ENCODE results near the gene GCFC2. TPM values are rescaled to one million over a fixed set of nuclear protein-coding genes. Genes with fewer than 3 reads are reported as not detected.
"Not testable (repeated sequence)": the region's sequence is repeated elsewhere in the genome, so short reads cannot be mapped to it uniquely, and the experiment has no call there.

The GCFC2 gene
- polyA plus RNA-seq, 4 donors: 8.9 to 26.0 (median 10.5) TPM

- FAIRE-seq (no peak), DNase-seq (no peak)
- H3K27me3 ChIP-seq (ENCODE audit: control insufficient read depth in 3 of 3, insufficient read depth in 3 of 3, low read length in 3 of 3): no peaks in the 10 kb centered on the region
- no peak overlapping the region for H3K4me3 ChIP-seq (ENCODE audit: low read depth in 1 of 3, low read length in 3 of 3)
- no peaks in the 10 kb centered on the region for H3K9me3 ChIP-seq (ENCODE audit: control insufficient read depth in 2 of 2, insufficient read depth in 1 of 2, low read depth in 1 of 2, low read length in 1 of 2)
- 93 to 96% (median 95%) methylated on average over 3 of the region's 3 CpGs for WGBS, 3 donors
- no peak overlapping the region for H3K27ac ChIP-seq (ENCODE audit: low read depth in 1 of 3, low read length in 2 of 3)
- H3K4me1 ChIP-seq (ENCODE audit: control insufficient read depth in 3 of 3, insufficient read depth in 2 of 3, low read depth in 1 of 3, low read length in 2 of 3): no peaks in the 10 kb centered on the region
- H3K36me3 ChIP-seq (ENCODE audit: control insufficient read depth in 3 of 3, insufficient read depth in 2 of 3, low read depth in 1 of 3, low read length in 3 of 3): peaks cover 0 to 7% (median 6%) of the 10 kb centered on the region in 3 donors
These were observed 34.8 kb downstream of the GCFC2 start for GRCh38 chr2:75675908-75676307.

GRCh38 chr2:75675423-75675822, 35.3 kb downstream of the GCFC2 start:
- WGBS, 3 donors: 93 to 97% (median 93%) methylated on average over 4 of the region's 4 CpGs
- not testable (repeated sequence) for H3K36me3 ChIP-seq (ENCODE audit: control insufficient read depth in 3 of 3, insufficient read depth in 2 of 3, low read depth in 1 of 3, low read length in 3 of 3); H3K27ac ChIP-seq (ENCODE audit: low read depth in 1 of 3, low read length in 2 of 3); DNase-seq; H3K9me3 ChIP-seq (ENCODE audit: control insufficient read depth in 2 of 2, insufficient read depth in 1 of 2, low read depth in 1 of 2, low read length in 1 of 2); H3K4me1 ChIP-seq (ENCODE audit: control insufficient read depth in 3 of 3, insufficient read depth in 2 of 3, low read depth in 1 of 3, low read length in 2 of 3); FAIRE-seq; H3K27me3 ChIP-seq (ENCODE audit: control insufficient read depth in 3 of 3, insufficient read depth in 3 of 3, low read length in 3 of 3); H3K4me3 ChIP-seq (ENCODE audit: low read depth in 1 of 3, low read length in 3 of 3)

GRCh38 chr2:75667884-75668283, 42.8 kb downstream of the GCFC2 start:
- Histone ChIP-seq H3K9me3 (ENCODE audit: control insufficient read depth in 2 of 2, insufficient read depth in 1 of 2, low read depth in 1 of 2, low read length in 1 of 2) (no peaks in the 10 kb centered on the region), H3K4me1 (ENCODE audit: control insufficient read depth in 3 of 3, insufficient read depth in 2 of 3, low read depth in 1 of 3, low read length in 2 of 3) (no peaks in the 10 kb centered on the region), H3K27ac (ENCODE audit: low read depth in 1 of 3, low read length in 2 of 3) (no peak overlapping the region), H3K27me3 (ENCODE audit: control insufficient read depth in 3 of 3, insufficient read depth in 3 of 3, low read length in 3 of 3) (no peaks in the 10 kb centered on the region), H3K4me3 (ENCODE audit: low read depth in 1 of 3, low read length in 3 of 3) (no peak overlapping the region), H3K36me3 (ENCODE audit: control insufficient read depth in 3 of 3, insufficient read depth in 2 of 3, low read depth in 1 of 3, low read length in 3 of 3) (peaks cover 4 to 12% (median 10%) of the 10 kb centered on the region in 3 donors)
- DNase-seq (no peak), FAIRE-seq (no peak)
- WGBS, 3 donors: 85 to 94% (median 91%) methylated on average over 2 of the region's 2 CpGs

DNA sequence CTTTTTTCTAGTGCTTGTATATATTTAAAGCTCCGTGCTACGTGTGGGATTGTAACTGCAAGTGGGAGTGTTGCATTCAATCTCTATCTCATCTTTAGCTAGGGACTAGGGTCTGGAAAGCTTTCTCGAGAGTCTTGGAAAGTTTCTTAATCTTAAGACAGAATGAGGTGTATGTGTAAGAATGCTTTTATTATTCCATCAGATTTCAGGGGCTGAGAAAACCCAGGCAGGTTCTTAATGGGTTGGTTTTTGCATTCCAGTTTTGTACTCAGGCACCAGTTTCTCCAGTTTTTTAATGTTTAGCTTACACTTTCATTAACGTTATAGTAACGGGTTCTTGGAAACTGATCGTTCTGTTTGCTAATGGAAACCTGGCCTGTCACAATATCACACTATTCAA, 43.8 kb downstream of the GCFC2 start:
- no peak for FAIRE-seq
- WGBS, 3 donors: 86 to 92% (median 89%) methylated on average over 6 of the region's 6 CpGs
- peaks cover 4 to 11% (median 7%) of the 10 kb centered on the region in 3 donors for H3K36me3 ChIP-seq (ENCODE audit: control insufficient read depth in 3 of 3, insufficient read depth in 2 of 3, low read depth in 1 of 3, low read length in 3 of 3)

DNA sequence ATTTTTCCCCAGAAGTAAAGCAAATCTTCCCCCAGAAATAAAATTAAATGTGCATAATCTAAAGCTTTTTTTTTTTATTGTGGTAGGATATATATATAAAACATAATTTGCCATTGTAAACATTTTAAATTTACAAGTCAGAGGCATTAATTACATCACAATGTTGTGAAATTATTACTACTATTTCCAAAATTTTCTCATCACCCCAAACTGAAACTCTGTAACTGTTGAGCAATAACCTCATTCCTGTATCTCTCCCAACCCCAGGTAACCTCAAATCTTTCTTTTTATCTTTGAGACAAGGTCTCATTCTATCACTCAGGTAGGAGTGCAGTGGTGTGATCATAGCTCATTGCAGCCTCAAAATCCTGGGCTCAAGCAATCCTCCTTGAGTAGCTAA, 52.9 kb downstream of the GCFC2 start:
- no peak overlapping the region for H3K27ac ChIP-seq (ENCODE audit: low read depth in 1 of 3, low read length in 2 of 3)
- FAIRE-seq (no peak), DNase-seq (no peak)
- no peaks in the 10 kb centered on the region for H3K9me3 ChIP-seq (ENCODE audit: control insufficient read depth in 2 of 2, insufficient read depth in 1 of 2, low read depth in 1 of 2, low read length in 1 of 2)
- H3K4me3 ChIP-seq (ENCODE audit: low read depth in 1 of 3, low read length in 3 of 3): no peak overlapping the region
- H3K27me3 ChIP-seq (ENCODE audit: control insufficient read depth in 3 of 3, insufficient read depth in 3 of 3, low read length in 3 of 3): no peaks in the 10 kb centered on the region
- peaks cover 7 to 12% (median 11%) of the 10 kb centered on the region in 3 donors for H3K36me3 ChIP-seq (ENCODE audit: control insufficient read depth in 3 of 3, insufficient read depth in 2 of 3, low read depth in 1 of 3, low read length in 3 of 3)
- H3K4me1 ChIP-seq (ENCODE audit: control insufficient read depth in 3 of 3, insufficient read depth in 2 of 3, low read depth in 1 of 3, low read length in 2 of 3): no peaks in the 10 kb centered on the region

More for the DNA sequence above, 43.8 kb downstream of the GCFC2 start:
- no peaks in the 10 kb centered on the region for H3K27me3 ChIP-seq (ENCODE audit: control insufficient read depth in 3 of 3, insufficient read depth in 3 of 3, low read length in 3 of 3)
- no peaks in the 10 kb centered on the region for H3K4me1 ChIP-seq (ENCODE audit: control insufficient read depth in 3 of 3, insufficient read depth in 2 of 3, low read depth in 1 of 3, low read length in 2 of 3)
- no peak for DNase-seq
- no peak overlapping the region for H3K4me3 ChIP-seq (ENCODE audit: low read depth in 1 of 3, low read length in 3 of 3)
- no peak overlapping the region for H3K27ac ChIP-seq (ENCODE audit: low read depth in 1 of 3, low read length in 2 of 3)
- no peaks in the 10 kb centered on the region for H3K9me3 ChIP-seq (ENCODE audit: control insufficient read depth in 2 of 2, insufficient read depth in 1 of 2, low read depth in 1 of 2, low read length in 1 of 2)

DNA sequence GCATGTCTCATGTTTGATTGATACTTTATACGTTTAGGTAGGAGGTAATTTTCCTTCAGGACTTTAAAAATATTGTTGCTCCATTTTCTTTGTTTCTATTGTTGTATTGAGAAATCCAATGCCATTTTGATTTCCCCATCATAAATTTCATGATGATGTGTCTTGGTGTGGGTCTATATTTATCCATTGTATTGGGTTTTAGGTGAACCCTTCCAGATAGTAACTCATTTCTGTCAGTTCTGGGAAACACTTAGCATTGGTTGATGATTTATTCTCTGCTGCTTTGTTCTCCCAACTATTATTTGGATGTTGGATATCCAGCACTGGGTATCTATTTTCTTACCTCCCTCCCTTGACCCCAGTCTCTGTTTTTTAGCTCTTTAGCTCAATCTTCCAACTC, 54.2 kb downstream of the GCFC2 start:
- no peak for DNase-seq
- Histone ChIP-seq H3K27ac (ENCODE audit: low read depth in 1 of 3, low read length in 2 of 3) (no peak overlapping the region), H3K4me3 (ENCODE audit: low read depth in 1 of 3, low read length in 3 of 3) (no peak overlapping the region), H3K27me3 (ENCODE audit: control insufficient read depth in 3 of 3, insufficient read depth in 3 of 3, low read length in 3 of 3) (no peaks in the 10 kb centered on the region), H3K36me3 (ENCODE audit: control insufficient read depth in 3 of 3, insufficient read depth in 2 of 3, low read depth in 1 of 3, low read length in 3 of 3) (peaks cover 6 to 15% (median 14%) of the 10 kb centered on the region in 3 donors), H3K9me3 (ENCODE audit: control insufficient read depth in 2 of 2, insufficient read depth in 1 of 2, low read depth in 1 of 2, low read length in 1 of 2) (no peaks in the 10 kb centered on the region), H3K4me1 (ENCODE audit: control insufficient read depth in 3 of 3, insufficient read depth in 2 of 3, low read depth in 1 of 3, low read length in 2 of 3) (no peaks in the 10 kb centered on the region)
- no peak for FAIRE-seq
- 96 to 100% (median 97%) methylated on average over 1 of the region's 1 CpG for WGBS, 3 donors

GRCh38 chr2:75655861-75656260, 54.9 kb downstream of the GCFC2 start:
- no peaks in the 10 kb centered on the region for H3K4me1 ChIP-seq (ENCODE audit: control insufficient read depth in 3 of 3, insufficient read depth in 2 of 3, low read depth in 1 of 3, low read length in 2 of 3)
- no peaks in the 10 kb centered on the region for H3K27me3 ChIP-seq (ENCODE audit: control insufficient read depth in 3 of 3, insufficient read depth in 3 of 3, low read length in 3 of 3)
- H3K27ac ChIP-seq (ENCODE audit: low read depth in 1 of 3, low read length in 2 of 3): no peak overlapping the region
- H3K9me3 ChIP-seq (ENCODE audit: control insufficient read depth in 2 of 2, insufficient read depth in 1 of 2, low read depth in 1 of 2, low read length in 1 of 2): no peaks in the 10 kb centered on the region
- WGBS, 3 donors: 73 to 96% (median 85%) methylated on average over 1 of the region's 1 CpG
- H3K4me3 ChIP-seq (ENCODE audit: low read depth in 1 of 3, low read length in 3 of 3): no peak overlapping the region
- H3K36me3 ChIP-seq (ENCODE audit: control insufficient read depth in 3 of 3, insufficient read depth in 2 of 3, low read depth in 1 of 3, low read length in 3 of 3): peaks cover 9 to 15% (median 9%) of the 10 kb centered on the region in 3 donors
- FAIRE-seq (no peak), DNase-seq (no peak)

DNA sequence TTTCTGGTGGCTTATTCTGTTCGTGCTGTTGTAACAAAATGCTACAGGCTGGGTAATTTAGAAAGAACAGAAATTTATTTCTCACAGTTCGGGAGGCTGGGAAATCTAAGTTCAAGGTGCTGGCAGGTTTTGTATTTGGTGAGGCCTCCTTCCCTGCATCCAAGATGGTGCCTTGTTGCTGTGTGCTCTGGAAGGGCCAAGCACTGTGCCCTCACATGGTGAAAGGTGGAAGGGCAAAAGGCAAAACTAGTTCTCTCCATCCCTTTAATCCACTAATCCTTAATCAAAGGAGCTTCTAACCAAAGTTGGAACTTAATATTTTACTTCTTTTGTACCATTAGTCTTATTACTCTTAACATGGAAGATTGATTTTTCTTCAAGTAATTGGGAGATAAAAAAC, 56.7 kb downstream of the GCFC2 start:
- Histone ChIP-seq H3K36me3 (ENCODE audit: control insufficient read depth in 3 of 3, insufficient read depth in 2 of 3, low read depth in 1 of 3, low read length in 3 of 3) (peaks cover 9 to 18% (median 15%) of the 10 kb centered on the region in 3 donors), H3K27me3 (ENCODE audit: control insufficient read depth in 3 of 3, insufficient read depth in 3 of 3, low read length in 3 of 3) (no peaks in the 10 kb centered on the region), H3K27ac (ENCODE audit: low read depth in 1 of 3, low read length in 2 of 3) (no peak overlapping the region), H3K4me3 (ENCODE audit: low read depth in 1 of 3, low read length in 3 of 3) (no peak overlapping the region), H3K9me3 (ENCODE audit: control insufficient read depth in 2 of 2, insufficient read depth in 1 of 2, low read depth in 1 of 2, low read length in 1 of 2) (no peaks in the 10 kb centered on the region), H3K4me1 (ENCODE audit: control insufficient read depth in 3 of 3, insufficient read depth in 2 of 3, low read depth in 1 of 3, low read length in 2 of 3) (no peaks in the 10 kb centered on the region)
- FAIRE-seq (no peak), DNase-seq (no peak)
- 95 to 100% (median 96%) methylated on average over 2 of the region's 2 CpGs for WGBS, 3 donors

- FAIRE-seq (no peak), DNase-seq (no peak)
- Histone ChIP-seq H3K4me3 (ENCODE audit: low read depth in 1 of 3, low read length in 3 of 3) (peak overlapping the region in 1 of 3 donors; percentile 97), H3K27me3 (ENCODE audit: control insufficient read depth in 3 of 3, insufficient read depth in 3 of 3, low read length in 3 of 3) (no peaks in the 10 kb centered on the region), H3K4me1 (ENCODE audit: control insufficient read depth in 3 of 3, insufficient read depth in 2 of 3, low read depth in 1 of 3, low read length in 2 of 3) (no peaks in the 10 kb centered on the region), H3K27ac (ENCODE audit: low read depth in 1 of 3, low read length in 2 of 3) (no peak overlapping the region), H3K36me3 (ENCODE audit: control insufficient read depth in 3 of 3, insufficient read depth in 2 of 3, low read depth in 1 of 3, low read length in 3 of 3) (peaks cover 2 to 20% (median 5%) of the 10 kb centered on the region in 3 donors), H3K9me3 (ENCODE audit: control insufficient read depth in 2 of 2, insufficient read depth in 1 of 2, low read depth in 1 of 2, low read length in 1 of 2) (no peaks in the 10 kb centered on the region)
- WGBS, 3 donors: 62 to 80% (median 73%) methylated on average over 3 of the region's 3 CpGs
These were observed 62.9 kb downstream of the GCFC2 start for GRCh38 chr2:75647771-75648170.
